Measurements from ENCODE around the gene CARS1.

CARS1 gene

DNA sequence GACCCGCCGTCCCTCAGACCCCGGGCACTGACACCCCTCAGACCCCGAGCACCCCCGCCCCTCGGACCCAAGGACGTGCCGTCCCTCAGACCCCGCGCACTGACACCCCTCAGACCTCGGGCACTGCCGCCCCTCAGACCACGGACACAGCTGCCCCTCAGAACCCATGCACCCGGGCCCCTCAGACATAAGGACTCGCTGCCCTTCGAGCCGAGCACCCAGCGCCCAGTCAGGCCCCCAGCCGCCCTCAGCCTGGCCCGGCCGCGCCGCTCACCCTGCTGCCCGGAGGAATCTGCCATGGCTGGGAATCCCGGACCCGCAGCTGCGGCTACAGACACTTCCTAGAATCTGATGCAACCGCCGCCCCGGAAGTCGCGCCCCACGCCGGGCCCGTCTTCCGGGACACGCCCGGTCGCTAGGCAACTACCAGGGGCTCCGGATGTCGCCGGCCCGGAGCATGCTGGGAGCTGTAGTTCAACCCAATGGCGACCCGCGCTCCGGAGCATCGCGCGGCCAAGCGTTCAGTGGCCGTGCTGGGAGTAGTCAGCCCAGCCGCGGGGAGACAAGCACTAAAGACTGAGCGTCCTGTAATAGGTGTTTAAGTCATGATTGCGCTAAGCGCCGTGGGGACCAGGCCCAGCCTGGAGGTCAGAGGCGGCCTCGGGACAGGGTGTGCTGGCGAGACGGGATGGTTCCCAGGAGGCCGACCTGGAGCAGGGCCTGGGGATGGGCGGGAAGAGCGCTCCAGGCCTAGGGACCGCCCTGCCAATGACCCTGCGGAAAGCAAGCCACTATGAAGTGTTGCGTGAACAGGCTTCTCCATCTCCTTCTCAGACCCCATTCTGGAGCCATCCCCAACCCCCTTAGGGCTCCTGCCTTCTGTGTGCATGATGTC is at the start of gene CARS1:
CARS1 (minus strand) TSS at position 355 of the 895 bp plus-strand sequence; CDS start at position 299, 56 bp downstream.
- Mint-ChIP-seq H3K4me3 (peak within 1 kb of the TSS; percentile 85), H3K4me1 (ENCODE audit: low read depth) (peaks cover 35% of the 10 kb centered on the region), H3K27ac (peak within 1 kb of the TSS; percentile 73), H3K27me3 (ENCODE audit: low read depth) (no peaks in the 10 kb centered on the region), H3K36me3 (ENCODE audit: low read depth) (peaks cover 6% of the 10 kb centered on the region), H3K9me3 (no peaks in the 10 kb centered on the region)

DNA sequence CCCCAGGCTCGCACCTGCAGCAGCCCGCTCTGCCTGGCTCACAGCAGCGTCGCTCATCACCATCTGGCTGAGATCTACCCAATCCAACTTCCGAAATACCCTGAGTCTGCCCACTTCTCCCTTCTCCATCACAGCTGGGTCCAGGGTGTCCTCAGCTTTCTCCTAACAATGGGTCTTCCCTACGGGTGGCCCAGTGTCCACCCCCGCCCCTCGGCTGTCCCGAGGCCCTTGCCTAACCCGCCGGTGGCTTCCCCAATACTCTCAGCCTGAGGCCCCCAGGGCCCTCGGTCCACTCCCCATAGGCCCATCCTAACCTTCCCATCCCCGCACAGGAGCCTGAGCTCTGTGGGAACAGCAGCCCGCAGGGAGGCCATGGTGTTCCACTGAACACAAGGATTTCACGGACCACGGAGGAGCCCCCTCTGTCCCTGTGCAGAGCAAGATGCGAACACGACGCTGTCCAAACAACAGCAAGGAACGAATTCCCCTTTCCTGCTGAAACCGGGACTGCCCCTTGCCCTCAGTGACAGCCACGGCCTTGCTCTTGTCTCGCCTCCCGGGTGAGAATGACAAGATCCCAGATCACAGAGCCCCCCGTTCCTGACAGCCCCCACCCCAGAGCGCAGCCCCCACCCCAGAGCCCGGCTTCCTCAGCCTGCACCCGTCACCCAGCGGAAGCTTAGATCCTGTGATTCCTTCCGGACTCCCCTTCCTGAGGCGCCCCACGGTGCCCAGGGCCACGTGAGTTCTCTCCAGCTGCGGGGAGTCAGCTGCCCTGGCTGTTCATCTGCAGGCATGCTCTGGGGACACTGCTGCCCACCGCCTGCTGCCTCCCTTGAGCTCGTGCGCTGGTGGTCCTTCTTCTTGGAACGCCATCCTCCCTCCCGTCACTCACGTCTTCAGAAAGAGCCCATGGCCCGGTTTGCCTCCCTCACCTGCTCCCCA is 48.8 kb upstream of the CARS1 start:
- H3K4me1 Mint-ChIP-seq (ENCODE audit: low read depth): no peaks in the 10 kb centered on the region
- no peaks in the 10 kb centered on the region for H3K36me3 Mint-ChIP-seq (ENCODE audit: low read depth)
- no peaks in the 10 kb centered on the region for H3K9me3 Mint-ChIP-seq
- no peak overlapping the region for H3K4me3 Mint-ChIP-seq
- no peaks in the 10 kb centered on the region for H3K27me3 Mint-ChIP-seq (ENCODE audit: low read depth)
- H3K27ac Mint-ChIP-seq: no peak overlapping the region

DNA sequence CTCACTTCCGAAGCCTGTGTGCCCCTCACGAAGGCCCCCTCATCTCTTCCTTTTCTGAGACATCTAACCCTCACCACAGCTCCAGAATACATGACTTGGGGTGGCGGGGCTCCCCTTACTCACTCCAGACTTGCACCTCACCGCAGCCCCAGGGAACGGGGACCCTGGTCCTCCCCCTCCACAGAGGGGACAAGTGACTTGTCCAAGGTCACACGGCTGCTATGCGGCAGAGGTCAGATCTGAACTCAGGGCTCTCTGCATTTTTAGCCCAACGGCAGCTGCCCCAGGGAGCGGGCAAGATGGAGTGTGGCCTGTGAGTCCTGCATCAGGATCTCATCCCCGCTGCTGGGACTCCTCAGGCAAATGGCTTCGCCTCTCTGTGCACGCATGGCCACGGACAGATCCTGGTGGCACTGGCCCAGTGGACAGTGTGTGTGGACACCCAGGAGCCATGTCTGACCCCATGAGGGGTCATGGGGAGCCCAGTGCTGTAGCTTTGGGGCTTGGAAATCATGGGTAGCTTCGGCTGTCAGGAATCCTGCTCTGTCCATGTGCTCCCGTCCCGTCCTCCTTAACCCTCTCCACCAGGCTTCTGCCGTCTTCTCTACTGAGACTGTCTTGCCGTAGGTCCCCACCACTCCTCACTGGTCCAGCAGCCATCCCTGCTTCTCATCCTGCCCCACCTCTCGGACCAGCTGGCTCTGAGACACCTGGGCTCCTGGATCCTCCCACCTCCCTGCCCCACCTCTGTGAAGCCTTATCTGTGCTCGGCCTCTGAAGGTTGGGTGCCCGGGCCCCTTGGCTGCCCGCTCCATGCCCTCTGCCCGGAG is 48.0 kb upstream of the CARS1 start:
- no peaks in the 10 kb centered on the region for H3K27me3 Mint-ChIP-seq (ENCODE audit: low read depth)
- no peak overlapping the region for H3K4me3 Mint-ChIP-seq
- H3K9me3 Mint-ChIP-seq: no peaks in the 10 kb centered on the region
- no peaks in the 10 kb centered on the region for H3K4me1 Mint-ChIP-seq (ENCODE audit: low read depth)
- no peak overlapping the region for H3K27ac Mint-ChIP-seq
- no peaks in the 10 kb centered on the region for H3K36me3 Mint-ChIP-seq (ENCODE audit: low read depth)

DNA sequence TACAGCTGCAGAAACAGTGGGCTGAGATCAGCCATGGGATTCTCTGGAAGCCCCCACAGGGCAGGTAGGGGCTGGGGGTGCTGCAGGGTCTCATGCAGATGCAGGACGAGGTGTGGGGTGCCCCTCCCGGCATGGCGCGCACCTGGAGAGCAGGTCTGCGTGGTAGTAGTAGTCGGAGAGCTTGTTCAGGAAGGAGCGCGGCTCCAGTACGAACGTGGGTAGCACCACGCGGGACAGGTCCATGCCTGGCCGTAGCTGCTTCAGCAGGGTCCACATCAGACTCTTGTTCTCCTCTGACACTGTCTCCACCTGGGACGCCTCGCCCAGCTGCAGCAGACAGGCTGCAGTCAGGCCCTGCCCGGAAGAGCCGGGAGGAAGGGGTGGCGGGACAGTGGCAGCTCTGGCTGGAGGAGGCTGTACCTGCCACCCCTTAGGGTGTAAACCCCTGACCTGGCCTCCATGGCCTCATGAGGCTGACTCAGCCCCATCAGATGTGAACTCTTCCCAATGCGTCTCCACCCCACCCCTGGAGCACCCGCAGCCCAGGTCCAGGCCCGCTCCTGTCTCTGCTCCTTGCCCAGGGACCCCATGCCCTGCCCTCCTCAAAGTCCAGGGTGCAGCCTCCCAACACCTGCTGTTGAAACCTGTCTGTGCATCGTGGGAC is 47.0 kb upstream of the CARS1 start:
- H3K4me3 Mint-ChIP-seq: no peak overlapping the region
- no peaks in the 10 kb centered on the region for H3K4me1 Mint-ChIP-seq (ENCODE audit: low read depth)
- H3K27ac Mint-ChIP-seq: no peak overlapping the region
- H3K9me3 Mint-ChIP-seq: no peaks in the 10 kb centered on the region
- H3K27me3 Mint-ChIP-seq (ENCODE audit: low read depth): no peaks in the 10 kb centered on the region
- no peaks in the 10 kb centered on the region for H3K36me3 Mint-ChIP-seq (ENCODE audit: low read depth)

DNA sequence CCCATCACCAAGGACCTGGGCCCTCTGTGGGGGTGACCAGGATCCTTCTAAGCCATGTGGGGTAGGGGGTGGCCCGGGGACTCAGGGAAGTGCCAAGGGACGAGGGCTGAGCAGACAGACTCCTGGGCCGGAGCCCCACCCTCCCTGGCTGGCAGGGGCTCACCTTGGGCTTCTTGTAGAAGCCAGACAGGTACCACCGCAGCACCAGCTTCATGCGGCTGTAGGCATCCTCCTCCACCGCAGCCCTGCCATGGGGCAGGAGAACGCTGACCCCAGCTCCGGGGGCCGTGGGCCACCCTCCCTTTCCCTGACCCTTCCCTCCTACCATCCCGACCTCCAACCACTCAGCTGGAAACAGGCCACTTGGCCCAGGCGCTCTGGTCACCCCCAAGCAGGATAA is 45.9 kb upstream of the CARS1 start:
- H3K9me3 Mint-ChIP-seq: no peaks in the 10 kb centered on the region
- no peaks in the 10 kb centered on the region for H3K36me3 Mint-ChIP-seq (ENCODE audit: low read depth)
- H3K4me1 Mint-ChIP-seq (ENCODE audit: low read depth): no peaks in the 10 kb centered on the region
- H3K4me3 Mint-ChIP-seq: no peak overlapping the region
- H3K27ac Mint-ChIP-seq: no peak overlapping the region
- no peaks in the 10 kb centered on the region for H3K27me3 Mint-ChIP-seq (ENCODE audit: low read depth)

DNA sequence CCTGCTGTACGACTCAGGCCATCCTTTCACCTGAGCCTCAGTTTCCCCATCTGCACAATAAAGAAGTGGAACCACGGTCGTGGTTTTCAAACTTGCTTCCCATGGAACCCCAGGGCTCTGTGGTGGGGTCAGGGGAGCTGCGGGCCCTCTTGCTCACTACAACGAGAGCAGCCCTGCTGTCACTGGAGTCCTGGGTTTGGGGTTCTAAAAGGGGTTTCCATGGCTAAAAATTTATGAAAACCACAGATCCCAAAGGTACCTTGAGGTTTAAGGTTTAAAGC is 45.4 kb upstream of the CARS1 start:
- H3K27me3 Mint-ChIP-seq (ENCODE audit: low read depth): no peaks in the 10 kb centered on the region

DNA sequence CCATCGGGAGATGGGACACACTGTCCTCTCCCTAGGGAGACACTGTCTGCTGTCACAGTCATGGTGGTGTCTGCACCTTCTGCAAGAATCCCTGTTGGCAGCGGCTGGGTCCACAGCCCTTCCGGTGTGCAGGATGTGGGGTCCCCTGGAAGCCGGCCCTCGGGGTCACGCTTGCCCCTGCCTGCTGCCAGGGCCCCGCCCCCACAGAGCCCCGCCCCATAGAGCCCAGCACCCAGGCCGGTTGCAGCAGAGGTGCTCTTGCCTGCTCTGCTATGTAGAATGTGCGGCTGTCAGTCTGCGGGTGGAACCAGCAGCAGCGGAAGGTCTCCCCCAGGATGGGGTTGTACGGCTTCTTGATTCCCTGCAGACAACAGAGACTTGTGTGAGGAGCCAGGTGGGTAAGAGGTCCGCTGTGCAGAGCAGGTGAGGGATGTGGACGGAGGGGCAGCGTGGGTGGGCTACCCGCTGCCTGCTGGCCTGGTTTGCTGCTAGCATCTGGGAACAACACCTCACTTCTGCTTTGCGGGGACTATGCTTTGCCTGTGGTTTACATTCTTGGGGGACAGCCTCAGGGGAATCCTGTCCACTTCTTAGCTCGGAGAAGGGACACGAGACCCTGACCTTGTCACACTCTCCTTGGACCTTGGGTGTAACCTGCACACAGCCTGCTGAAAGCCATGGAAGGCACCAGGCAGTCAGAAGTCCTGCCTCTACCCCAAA is 44.9 kb upstream of the CARS1 start:
- Mint-ChIP-seq H3K27me3 (ENCODE audit: low read depth) (no peaks in the 10 kb centered on the region), H3K4me1 (ENCODE audit: low read depth) (no peaks in the 10 kb centered on the region), H3K36me3 (ENCODE audit: low read depth) (no peaks in the 10 kb centered on the region), H3K27ac (no peak overlapping the region), H3K9me3 (no peaks in the 10 kb centered on the region), H3K4me3 (no peak overlapping the region)

More for the DNA sequence above, 45.4 kb upstream of the CARS1 start:
- H3K4me3 Mint-ChIP-seq: no peak overlapping the region
- no peaks in the 10 kb centered on the region for H3K36me3 Mint-ChIP-seq (ENCODE audit: low read depth)
- H3K27ac Mint-ChIP-seq: no peak overlapping the region
- H3K9me3 Mint-ChIP-seq: no peaks in the 10 kb centered on the region
- H3K4me1 Mint-ChIP-seq (ENCODE audit: low read depth): no peaks in the 10 kb centered on the region

DNA sequence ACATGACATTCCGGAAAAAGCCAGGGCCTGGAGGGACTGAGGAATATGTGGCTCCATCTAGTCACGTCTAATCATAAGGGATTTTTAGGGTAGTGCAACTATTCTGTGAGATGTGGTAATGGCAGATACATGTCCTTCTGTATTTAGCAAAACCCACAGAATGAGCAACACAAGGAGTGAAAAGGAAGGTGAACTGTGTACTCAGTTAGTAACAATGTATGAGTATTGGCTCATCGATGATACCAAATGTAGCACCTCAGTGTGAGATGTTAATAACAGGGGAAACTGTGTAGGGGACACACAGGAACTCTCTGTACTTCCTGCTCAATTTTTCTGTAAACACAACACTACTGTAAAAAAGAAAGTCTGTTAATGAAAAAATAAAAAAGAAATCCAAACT is 42.0 kb upstream of the CARS1 start:
- Mint-ChIP-seq H3K27ac (no peak overlapping the region), H3K36me3 (ENCODE audit: low read depth) (no peaks in the 10 kb centered on the region), H3K27me3 (ENCODE audit: low read depth) (peaks cover 7% of the 10 kb centered on the region)

DNA sequence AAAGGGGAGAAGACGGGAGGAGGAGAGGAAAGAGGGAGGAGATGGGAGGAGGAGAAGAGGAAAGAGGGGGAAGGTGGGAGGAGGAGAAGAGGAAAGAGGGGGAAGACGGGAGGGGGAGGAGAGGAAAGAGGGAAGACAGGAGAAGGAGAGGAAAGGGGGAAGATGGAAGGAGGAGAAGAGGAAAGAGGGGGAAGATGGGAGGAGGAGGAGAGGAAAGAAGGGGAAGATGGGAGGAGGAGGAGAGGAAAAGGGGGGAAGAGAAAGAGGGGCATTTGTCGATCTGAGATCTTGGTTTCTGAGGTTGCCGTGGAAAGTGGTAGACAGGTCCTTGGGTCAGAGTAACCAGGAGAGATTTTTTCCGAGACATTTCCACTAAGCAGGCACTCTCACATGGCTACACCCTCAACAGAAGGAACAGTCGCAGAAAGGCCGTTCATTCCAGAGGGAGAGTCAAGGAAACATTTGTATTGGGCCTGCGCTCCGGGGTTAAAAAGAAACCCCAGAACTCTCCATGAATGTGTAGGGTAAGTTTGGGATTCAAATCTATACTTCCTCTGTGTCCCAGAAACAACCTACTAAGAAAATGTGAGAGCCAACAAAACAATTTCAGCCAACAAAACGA is 39.8 kb upstream of the CARS1 start:
- Mint-ChIP-seq H3K36me3 (ENCODE audit: low read depth) (no peaks in the 10 kb centered on the region), H3K9me3 (no peaks in the 10 kb centered on the region), H3K4me1 (ENCODE audit: low read depth) (no peaks in the 10 kb centered on the region), H3K27me3 (ENCODE audit: low read depth) (peaks cover 7% of the 10 kb centered on the region), H3K4me3 (no peak overlapping the region), H3K27ac (no peak overlapping the region)

More for the DNA sequence above, 42.0 kb upstream of the CARS1 start:
- H3K9me3 Mint-ChIP-seq: no peaks in the 10 kb centered on the region
- no peaks in the 10 kb centered on the region for H3K4me1 Mint-ChIP-seq (ENCODE audit: low read depth)
- H3K4me3 Mint-ChIP-seq: no peak overlapping the region

DNA sequence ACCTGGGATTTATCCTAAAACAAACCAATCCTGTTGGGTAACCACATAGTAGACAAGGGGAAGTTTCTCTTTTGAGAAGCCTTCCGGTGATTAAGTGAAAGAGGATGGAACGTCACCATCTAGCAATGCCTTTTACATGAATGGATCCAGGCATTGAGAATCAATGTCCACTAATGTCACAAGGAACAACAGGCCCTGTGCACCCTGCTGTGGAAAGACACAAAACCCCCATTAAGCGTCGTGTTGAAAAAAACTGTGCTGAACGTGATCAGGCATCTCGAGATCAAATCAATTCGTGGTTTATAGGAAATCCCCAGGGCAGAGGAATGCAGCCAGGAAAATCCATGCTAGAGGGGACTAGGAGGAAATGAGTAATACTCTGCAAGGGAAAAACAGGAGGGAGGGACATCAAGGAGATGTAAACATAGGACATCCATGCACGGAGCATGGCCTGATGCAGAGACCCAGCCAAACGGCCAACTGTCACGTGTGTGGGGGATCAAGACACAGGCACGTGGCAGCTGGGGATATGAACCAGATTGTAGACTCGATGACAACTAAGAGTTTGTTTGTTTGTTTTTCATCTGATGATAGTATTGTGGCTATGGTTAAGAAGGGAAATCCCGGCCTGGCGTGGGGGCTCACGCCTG is 38.6 kb upstream of the CARS1 start:
- no peaks in the 10 kb centered on the region for H3K4me1 Mint-ChIP-seq (ENCODE audit: low read depth)
- peaks cover 7% of the 10 kb centered on the region for H3K27me3 Mint-ChIP-seq (ENCODE audit: low read depth)
- no peaks in the 10 kb centered on the region for H3K9me3 Mint-ChIP-seq
- H3K4me3 Mint-ChIP-seq: no peak overlapping the region
- H3K27ac Mint-ChIP-seq: no peak overlapping the region
- no peaks in the 10 kb centered on the region for H3K36me3 Mint-ChIP-seq (ENCODE audit: low read depth)

DNA sequence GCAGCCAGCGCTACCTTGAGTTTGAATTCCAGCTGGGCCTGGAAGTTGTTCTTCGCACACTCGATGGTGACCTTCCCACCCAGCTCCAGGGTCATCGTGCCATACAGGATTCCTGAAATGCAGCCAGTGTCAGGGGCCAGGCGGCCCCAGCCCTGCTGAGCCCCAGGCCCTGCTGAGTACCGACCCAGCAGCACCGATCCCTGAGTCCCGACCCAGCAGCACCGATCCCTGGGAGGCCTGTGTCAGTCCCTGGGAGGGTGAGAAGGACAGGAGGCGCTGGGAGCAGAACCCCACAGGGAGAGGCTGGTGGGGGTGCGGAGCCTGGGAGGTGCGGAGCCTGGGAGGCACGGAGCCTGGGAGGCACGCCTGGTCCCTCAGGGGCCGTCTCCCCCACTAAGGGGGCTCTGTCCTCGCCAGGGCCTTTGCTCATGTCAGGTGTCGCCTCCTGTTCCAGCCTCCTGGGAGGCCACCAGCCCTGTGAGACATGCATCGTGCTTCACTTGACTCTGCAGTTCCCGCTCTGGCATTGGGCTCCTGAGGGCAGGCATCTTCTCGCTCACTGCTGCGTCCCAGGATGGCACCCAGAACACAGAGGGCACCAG is 37.1 kb upstream of the CARS1 start:
- Mint-ChIP-seq H3K27me3 (ENCODE audit: low read depth) (peaks cover 7% of the 10 kb centered on the region), H3K27ac (no peak overlapping the region), H3K4me1 (ENCODE audit: low read depth) (no peaks in the 10 kb centered on the region), H3K9me3 (no peaks in the 10 kb centered on the region), H3K36me3 (ENCODE audit: low read depth) (no peaks in the 10 kb centered on the region), H3K4me3 (no peak overlapping the region)

DNA sequence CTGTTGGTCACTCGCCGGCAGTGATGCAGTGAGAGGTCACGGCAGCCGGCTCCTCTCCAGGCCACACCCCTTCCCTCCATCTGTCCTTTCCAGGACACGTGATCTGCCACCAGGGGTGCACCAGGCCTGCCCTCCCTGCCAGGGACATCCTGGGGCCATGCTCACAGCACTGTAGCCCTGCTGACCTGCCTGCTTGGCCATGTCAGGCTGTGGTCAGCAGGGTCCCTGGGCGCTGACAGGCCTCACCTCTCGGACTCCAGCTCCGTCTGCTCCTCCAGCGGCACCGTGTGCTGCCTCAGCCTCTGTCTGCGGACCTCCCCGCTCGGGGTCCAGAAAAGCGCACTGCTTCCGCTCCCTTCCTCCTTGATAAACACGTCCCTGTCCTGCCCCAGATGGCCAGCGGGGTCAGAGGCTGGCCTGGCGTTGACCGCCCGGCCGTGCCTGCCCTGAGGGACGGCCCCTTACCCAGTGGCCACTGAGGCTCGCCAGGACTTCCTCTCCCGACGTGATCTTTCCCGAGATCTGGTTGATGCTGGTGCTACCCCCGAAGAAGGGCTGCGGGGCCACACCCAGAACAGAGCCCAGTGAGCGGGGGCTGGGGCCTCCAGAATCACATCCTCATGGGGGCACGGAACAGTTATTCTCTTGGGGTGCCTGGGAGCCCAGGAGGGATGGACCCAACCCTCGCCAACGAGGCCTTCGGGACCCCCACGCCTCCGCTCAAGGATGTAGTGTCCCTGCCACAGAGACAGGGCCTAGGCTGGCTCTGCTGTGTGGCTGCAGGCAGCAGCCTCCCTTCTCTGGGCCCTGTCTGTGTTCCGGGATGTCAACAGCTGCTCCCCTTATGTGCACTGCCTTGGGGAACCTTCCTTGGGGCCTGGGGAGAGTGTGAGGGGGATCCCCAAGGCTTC is 36.3 kb upstream of the CARS1 start:
- Mint-ChIP-seq H3K9me3 (no peaks in the 10 kb centered on the region), H3K27me3 (ENCODE audit: low read depth) (peaks cover 7% of the 10 kb centered on the region), H3K36me3 (ENCODE audit: low read depth) (no peaks in the 10 kb centered on the region), H3K4me3 (no peak overlapping the region), H3K4me1 (ENCODE audit: low read depth) (no peaks in the 10 kb centered on the region), H3K27ac (no peak overlapping the region)
